CD4-positive, alpha-beta T cell treated with Interleukin-17A for 4 hours (primary cell): ENCODE results near the gene CEP70.

Source experiments
- DNase-seq: peaks from one replicate; pipeline ENCODE4 v3.0.0-alpha.2; 2020; ENCODE audit warnings: mixed read lengths

Gene CEP70

DNA sequence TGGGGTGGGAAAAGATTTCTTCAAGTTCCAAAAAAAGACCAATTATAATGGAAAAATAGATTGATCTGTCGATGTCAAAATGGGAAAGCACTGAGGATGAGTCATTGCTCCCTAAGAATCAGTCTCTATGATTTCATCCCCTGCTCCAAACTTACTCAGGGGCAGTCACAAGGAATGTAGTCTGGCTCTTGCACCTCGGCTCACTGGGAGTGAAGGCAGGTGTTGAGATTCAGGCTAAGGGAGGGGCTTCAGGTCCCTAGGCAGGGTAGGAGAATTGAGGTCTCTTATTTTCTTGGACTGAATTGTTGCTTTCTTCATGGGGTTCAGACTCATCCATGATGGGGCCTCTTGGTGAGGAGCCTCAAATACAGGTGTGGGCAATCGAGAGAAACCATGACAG is 145.4 kb downstream of the CEP70 start:
- no peak for DNase-seq

DNA sequence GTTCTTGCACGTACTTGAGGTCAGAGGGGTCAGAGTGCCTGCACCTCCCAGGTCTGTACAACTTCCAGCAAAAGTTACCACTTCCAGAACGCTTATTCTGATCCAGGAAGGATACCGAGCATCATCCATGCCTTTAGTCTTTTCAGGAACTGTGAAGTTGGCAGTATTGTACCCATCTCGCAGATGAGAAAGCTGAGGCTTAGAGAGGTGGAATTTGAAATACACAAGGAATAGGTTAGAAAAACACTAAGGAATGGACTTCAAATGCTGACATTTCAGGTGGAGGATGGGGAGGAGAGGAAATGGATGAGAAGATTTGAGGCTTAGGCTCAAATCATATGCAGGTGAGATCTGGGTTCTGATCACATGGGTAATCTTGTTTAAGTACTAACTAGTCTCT is 148.4 kb downstream of the CEP70 start:
- no peak for DNase-seq

DNA sequence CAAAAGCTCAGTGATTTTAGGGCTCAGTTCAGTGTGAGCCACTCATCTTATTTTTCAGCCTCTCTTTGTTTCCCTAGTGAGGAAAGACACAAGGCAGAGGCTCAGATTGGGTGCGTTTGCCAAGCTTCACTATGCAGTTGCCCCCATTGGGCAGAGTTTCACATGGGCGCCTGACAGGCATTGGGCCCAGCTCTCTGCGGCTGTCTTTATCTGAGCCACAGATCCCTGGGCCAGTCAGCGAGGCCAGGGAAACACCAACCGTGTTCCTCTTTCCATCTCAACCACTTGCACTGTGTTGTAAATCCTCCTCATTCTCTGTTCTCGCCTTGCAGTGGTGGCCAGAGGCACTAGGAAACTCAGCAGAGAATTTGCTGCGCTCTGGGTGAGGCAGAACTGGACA is 148.8 kb downstream of the CEP70 start:
- DNase-seq: no peak
